ENCODE results near the gene SMC4.

DNA sequence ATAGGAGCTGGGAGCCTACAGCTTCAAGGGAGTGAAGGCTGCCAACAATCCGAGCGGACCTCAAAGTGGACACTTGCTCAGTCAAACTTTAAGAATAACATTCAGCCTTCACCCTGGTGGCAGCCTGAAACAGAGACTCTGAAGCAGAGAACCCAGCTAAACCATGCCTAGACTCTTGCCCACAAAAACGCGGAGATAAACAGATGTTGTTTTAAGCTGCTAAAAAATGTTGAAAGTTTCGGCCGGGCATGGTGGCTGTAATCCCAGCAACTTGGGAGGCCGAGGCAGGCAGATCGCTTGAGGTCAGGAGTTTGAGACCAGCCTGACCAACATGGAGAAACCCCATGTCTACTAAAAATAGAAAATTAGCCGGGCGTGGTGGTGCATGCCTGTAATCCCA, 79.9 kb downstream of the SMC4 start:
- TF ChIP-seq, protein P1, sequence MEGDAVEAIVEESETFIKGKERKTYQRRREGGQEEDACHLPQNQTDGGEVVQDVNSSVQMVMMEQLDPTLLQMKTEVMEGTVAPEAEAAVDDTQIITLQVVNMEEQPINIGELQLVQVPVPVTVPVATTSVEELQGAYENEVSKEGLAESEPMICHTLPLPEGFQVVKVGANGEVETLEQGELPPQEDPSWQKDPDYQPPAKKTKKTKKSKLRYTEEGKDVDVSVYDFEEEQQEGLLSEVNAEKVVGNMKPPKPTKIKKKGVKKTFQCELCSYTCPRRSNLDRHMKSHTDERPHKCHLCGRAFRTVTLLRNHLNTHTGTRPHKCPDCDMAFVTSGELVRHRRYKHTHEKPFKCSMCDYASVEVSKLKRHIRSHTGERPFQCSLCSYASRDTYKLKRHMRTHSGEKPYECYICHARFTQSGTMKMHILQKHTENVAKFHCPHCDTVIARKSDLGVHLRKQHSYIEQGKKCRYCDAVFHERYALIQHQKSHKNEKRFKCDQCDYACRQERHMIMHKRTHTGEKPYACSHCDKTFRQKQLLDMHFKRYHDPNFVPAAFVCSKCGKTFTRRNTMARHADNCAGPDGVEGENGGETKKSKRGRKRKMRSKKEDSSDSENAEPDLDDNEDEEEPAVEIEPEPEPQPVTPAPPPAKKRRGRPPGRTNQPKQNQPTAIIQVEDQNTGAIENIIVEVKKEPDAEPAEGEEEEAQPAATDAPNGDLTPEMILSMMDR (IDR thresholded peaks at IDR 0.05): no peak
- TF ChIP-seq, protein P2, sequence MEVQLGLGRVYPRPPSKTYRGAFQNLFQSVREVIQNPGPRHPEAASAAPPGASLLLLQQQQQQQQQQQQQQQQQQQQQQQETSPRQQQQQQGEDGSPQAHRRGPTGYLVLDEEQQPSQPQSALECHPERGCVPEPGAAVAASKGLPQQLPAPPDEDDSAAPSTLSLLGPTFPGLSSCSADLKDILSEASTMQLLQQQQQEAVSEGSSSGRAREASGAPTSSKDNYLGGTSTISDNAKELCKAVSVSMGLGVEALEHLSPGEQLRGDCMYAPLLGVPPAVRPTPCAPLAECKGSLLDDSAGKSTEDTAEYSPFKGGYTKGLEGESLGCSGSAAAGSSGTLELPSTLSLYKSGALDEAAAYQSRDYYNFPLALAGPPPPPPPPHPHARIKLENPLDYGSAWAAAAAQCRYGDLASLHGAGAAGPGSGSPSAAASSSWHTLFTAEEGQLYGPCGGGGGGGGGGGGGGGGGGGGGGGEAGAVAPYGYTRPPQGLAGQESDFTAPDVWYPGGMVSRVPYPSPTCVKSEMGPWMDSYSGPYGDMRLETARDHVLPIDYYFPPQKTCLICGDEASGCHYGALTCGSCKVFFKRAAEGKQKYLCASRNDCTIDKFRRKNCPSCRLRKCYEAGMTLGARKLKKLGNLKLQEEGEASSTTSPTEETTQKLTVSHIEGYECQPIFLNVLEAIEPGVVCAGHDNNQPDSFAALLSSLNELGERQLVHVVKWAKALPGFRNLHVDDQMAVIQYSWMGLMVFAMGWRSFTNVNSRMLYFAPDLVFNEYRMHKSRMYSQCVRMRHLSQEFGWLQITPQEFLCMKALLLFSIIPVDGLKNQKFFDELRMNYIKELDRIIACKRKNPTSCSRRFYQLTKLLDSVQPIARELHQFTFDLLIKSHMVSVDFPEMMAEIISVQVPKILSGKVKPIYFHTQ (CRISPR knock-in tag; IDR thresholded peaks at IDR 0.05): no peak
- TF ChIP-seq, protein P3, sequence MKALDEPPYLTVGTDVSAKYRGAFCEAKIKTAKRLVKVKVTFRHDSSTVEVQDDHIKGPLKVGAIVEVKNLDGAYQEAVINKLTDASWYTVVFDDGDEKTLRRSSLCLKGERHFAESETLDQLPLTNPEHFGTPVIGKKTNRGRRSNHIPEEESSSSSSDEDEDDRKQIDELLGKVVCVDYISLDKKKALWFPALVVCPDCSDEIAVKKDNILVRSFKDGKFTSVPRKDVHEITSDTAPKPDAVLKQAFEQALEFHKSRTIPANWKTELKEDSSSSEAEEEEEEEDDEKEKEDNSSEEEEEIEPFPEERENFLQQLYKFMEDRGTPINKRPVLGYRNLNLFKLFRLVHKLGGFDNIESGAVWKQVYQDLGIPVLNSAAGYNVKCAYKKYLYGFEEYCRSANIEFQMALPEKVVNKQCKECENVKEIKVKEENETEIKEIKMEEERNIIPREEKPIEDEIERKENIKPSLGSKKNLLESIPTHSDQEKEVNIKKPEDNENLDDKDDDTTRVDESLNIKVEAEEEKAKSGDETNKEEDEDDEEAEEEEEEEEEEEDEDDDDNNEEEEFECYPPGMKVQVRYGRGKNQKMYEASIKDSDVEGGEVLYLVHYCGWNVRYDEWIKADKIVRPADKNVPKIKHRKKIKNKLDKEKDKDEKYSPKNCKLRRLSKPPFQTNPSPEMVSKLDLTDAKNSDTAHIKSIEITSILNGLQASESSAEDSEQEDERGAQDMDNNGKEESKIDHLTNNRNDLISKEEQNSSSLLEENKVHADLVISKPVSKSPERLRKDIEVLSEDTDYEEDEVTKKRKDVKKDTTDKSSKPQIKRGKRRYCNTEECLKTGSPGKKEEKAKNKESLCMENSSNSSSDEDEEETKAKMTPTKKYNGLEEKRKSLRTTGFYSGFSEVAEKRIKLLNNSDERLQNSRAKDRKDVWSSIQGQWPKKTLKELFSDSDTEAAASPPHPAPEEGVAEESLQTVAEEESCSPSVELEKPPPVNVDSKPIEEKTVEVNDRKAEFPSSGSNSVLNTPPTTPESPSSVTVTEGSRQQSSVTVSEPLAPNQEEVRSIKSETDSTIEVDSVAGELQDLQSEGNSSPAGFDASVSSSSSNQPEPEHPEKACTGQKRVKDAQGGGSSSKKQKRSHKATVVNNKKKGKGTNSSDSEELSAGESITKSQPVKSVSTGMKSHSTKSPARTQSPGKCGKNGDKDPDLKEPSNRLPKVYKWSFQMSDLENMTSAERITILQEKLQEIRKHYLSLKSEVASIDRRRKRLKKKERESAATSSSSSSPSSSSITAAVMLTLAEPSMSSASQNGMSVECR (CRISPR knock-in tag; IDR thresholded peaks at IDR 0.05; ENCODE audit: borderline replicate concordance): no peak
- TF ChIP-seq ZNF263 (CRISPR knock-in tag; IDR thresholded peaks at IDR 0.05; ENCODE audit: low read depth) (no peak), ZNF121 (CRISPR knock-in tag; IDR thresholded peaks at IDR 0.05) (no peak), JUN (CRISPR knock-in tag; IDR thresholded peaks at IDR 0.05) (no peak), FOXP1 (CRISPR knock-in tag; IDR thresholded peaks at IDR 0.05; ENCODE audit: borderline replicate concordance) (no peak)
- TF ChIP-seq, protein P4, sequence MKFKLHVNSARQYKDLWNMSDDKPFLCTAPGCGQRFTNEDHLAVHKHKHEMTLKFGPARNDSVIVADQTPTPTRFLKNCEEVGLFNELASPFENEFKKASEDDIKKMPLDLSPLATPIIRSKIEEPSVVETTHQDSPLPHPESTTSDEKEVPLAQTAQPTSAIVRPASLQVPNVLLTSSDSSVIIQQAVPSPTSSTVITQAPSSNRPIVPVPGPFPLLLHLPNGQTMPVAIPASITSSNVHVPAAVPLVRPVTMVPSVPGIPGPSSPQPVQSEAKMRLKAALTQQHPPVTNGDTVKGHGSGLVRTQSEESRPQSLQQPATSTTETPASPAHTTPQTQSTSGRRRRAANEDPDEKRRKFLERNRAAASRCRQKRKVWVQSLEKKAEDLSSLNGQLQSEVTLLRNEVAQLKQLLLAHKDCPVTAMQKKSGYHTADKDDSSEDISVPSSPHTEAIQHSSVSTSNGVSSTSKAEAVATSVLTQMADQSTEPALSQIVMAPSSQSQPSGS (CRISPR knock-in tag; IDR thresholded peaks at IDR 0.05; ENCODE audit: borderline replicate concordance, low read depth): no peak
- TF ChIP-seq, protein P5, sequence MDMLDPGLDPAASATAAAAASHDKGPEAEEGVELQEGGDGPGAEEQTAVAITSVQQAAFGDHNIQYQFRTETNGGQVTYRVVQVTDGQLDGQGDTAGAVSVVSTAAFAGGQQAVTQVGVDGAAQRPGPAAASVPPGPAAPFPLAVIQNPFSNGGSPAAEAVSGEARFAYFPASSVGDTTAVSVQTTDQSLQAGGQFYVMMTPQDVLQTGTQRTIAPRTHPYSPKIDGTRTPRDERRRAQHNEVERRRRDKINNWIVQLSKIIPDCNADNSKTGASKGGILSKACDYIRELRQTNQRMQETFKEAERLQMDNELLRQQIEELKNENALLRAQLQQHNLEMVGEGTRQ (CRISPR knock-in tag; IDR thresholded peaks at IDR 0.05): no peak
